ENCODE results near the gene EDN2. TPM values are rescaled to one million over a fixed set of nuclear protein-coding genes. Genes with fewer than 3 reads are reported as not detected.
A peak's percentile ranks its signal among the peaks of the same experiment; 100 is the strongest.

Gene EDN2
- total and polyA plus RNA-seq, 11 donors = 0.23 to 3.5 (median 1.9) TPM; not detected in 4

GRCh38 chr1:41514381-41514780 lies 29.9 kb upstream of the EDN2 start:
- no peak for ATAC-seq
- peak in 1 of 5 donors; percentile 52 for DNase-seq

GRCh38 chr1:41513383-41513735 lies 28.9 kb upstream of the EDN2 start:
- WGBS, 4 donors = 82 to 95% (median 88%) methylated on average over 6 to 17 of the region's 17 CpGs

More at GRCh38 chr1:41514381-41514780, 29.9 kb upstream of the EDN2 start:
- no peak for TF ChIP-seq CTCF (IDR thresholded peaks at IDR 0.05)
- TF ChIP-seq POLR2A (IDR thresholded peaks at IDR 0.05) = no peak
- H3K4me3 ChIP-seq = no peak overlapping the region
- 65 to 84% (median 71%) methylated on average over 8 of the region's 8 CpGs for WGBS, 4 donors
- H3K27me3 ChIP-seq = no peaks in the 10 kb centered on the region
- peaks cover 0 to 33% (median 17%) of the 10 kb centered on the region in 12 donors for H3K4me1 ChIP-seq
- H3K27ac ChIP-seq = peak overlapping the region in 1 of 12 donors; percentile 63
- intact Hi-C loops (cut with DNase I) = loop anchor here in 1 of 10 donors (10.0 kb wide), 1 partner anchor 60 kb away; no protein-coding TSS in a partner anchor
- peaks cover 0 to 23% (median 0%) of the 10 kb centered on the region in 9 donors for H3K36me3 ChIP-seq
- no peaks in the 10 kb centered on the region for H3K9me3 ChIP-seq

GRCh38 chr1:41512701-41513382 lies 28.4 kb upstream of the EDN2 start:
- intact Hi-C loops (cut with DNase I) = loop anchor here in 1 of 10 donors (10.0 kb wide), 1 partner anchor 62 kb away; no protein-coding TSS in a partner anchor
- ATAC-seq (no peak), DNase-seq (peak in 1 of 5 donors; percentile 56)
- no peaks in the 10 kb centered on the region for H3K27me3 ChIP-seq
- no peak overlapping the region for H3K4me3 ChIP-seq
- no peaks in the 10 kb centered on the region for H3K9me3 ChIP-seq
- WGBS, 4 donors = 90 to 98% (median 92%) methylated on average over 22 to 27 of the region's 27 CpGs
- peaks cover 0 to 33% (median 17%) of the 10 kb centered on the region in 12 donors for H3K4me1 ChIP-seq
- no peak overlapping the region for H3K27ac ChIP-seq
- peaks cover 0 to 23% (median 0%) of the 10 kb centered on the region in 9 donors for H3K36me3 ChIP-seq
- TF ChIP-seq CTCF (IDR thresholded peaks at IDR 0.05) (no peak), POLR2A (IDR thresholded peaks at IDR 0.05) (no peak)

More at GRCh38 chr1:41513383-41513735, 28.9 kb upstream of the EDN2 start:
- peaks cover 0 to 23% (median 0%) of the 10 kb centered on the region in 9 donors for H3K36me3 ChIP-seq
- TF ChIP-seq CTCF (IDR thresholded peaks at IDR 0.05) (peak in 7 of 12 donors; percentile 6 to 35 (median 32)), POLR2A (IDR thresholded peaks at IDR 0.05) (no peak)
- ATAC-seq (no peak), DNase-seq (peak in 1 of 5 donors; percentile 61)
- intact Hi-C loops (cut with DNase I) = loop anchor here in 1 of 10 donors (10.0 kb wide), 1 partner anchor 61 kb away; no protein-coding TSS in a partner anchor
- H3K9me3 ChIP-seq = no peaks in the 10 kb centered on the region
- H3K4me3 ChIP-seq = no peak overlapping the region
- H3K27me3 ChIP-seq = no peaks in the 10 kb centered on the region
- peaks cover 0 to 33% (median 17%) of the 10 kb centered on the region in 12 donors for H3K4me1 ChIP-seq
- no peak overlapping the region for H3K27ac ChIP-seq

- no peaks in the 10 kb centered on the region for H3K27me3 ChIP-seq
- DNase-seq (peak in 1 of 5 donors; percentile 47), ATAC-seq (no peak)
- peaks cover 0 to 23% (median 0%) of the 10 kb centered on the region in 9 donors for H3K36me3 ChIP-seq
- TF ChIP-seq POLR2A (IDR thresholded peaks at IDR 0.05) (no peak), CTCF (IDR thresholded peaks at IDR 0.05) (no peak)
- intact Hi-C loops (cut with DNase I) = loop anchor here in 1 of 10 donors (10.0 kb wide), 1 partner anchor 64 kb away; no protein-coding TSS in a partner anchor
- peaks cover 0 to 17% (median 9%) of the 10 kb centered on the region in 12 donors for H3K4me1 ChIP-seq
- no peaks in the 10 kb centered on the region for H3K9me3 ChIP-seq
- 94 to 98% (median 97%) methylated on average over 7 of the region's 7 CpGs for WGBS, 4 donors
- no peak overlapping the region for H3K4me3 ChIP-seq
- H3K27ac ChIP-seq = no peak overlapping the region
Observed at GRCh38 chr1:41511239-41511540, 26.7 kb upstream of the EDN2 start.
